Neutrophil (primary cell): Measurements from ENCODE around the gene GAS2L3.
A peak's percentile ranks its signal among the peaks of the same experiment; 100 is the strongest.

Experiments used
- H3K27ac ChIP-seq: fragments of 200-600 bp; sonication (generic); 2 replicates; pipeline ENCODE4 v1.5.1; 2016; ENCODE audit warnings: mild to moderate bottlenecking, moderate library complexity
- H3K27me3 ChIP-seq: fragments of 200-600 bp; sonication (generic); 2 replicates; pipeline ENCODE4 v1.6.0; 2016; ENCODE audit warnings: mild to moderate bottlenecking
- H3K36me3 ChIP-seq: fragments of 200-600 bp; sonication (generic); 2 replicates; pipeline ENCODE4 v1.5.1; 2017
- H3K4me1 ChIP-seq, 2 experiments: fragments of 200-600 bp in 1 of 2; sonication (generic) in 1 of 2; 1 replicate in 1 of 2; 2 replicates in 1 of 2; pipeline versions ENCODE4 v1.5.1 to v1.6.1; 2013 to 2016; ENCODE audit warnings: low read depth in 1 of 2, low read length in 1 of 2, mild to moderate bottlenecking in 1 of 2, moderate library complexity in 1 of 2; ENCODE audit not compliant: control insufficient read depth in 1 of 2, insufficient read depth in 1 of 2
- H3K4me3 ChIP-seq, 2 experiments: fragments of 200-600 bp in 1 of 2; sonication (generic) in 1 of 2; 1 replicate in 1 of 2; 2 replicates in 1 of 2; pipeline ENCODE4 v1.5.1; 2013 to 2016; ENCODE audit warnings: low read depth in 1 of 2, low read length in 1 of 2, mild to moderate bottlenecking in 1 of 2, moderate library complexity in 1 of 2
- H3K9me3 ChIP-seq: fragments of 200-600 bp; sonication (generic); 2 replicates; pipeline ENCODE4 v1.5.1; 2016
- CTCF ChIP-seq: fragments of 200-600 bp; sonication (generic); IDR thresholded peaks from 2 replicates; pipeline ENCODE4 v1.5.1; 2016; ENCODE audit warnings: antibody characterized with exemption

The GAS2L3 gene

GRCh38 chr12:100565987-100566545, 7.4 kb upstream of the GAS2L3 start:
- no peak overlapping the region for H3K4me3 ChIP-seq
- no peaks in the 10 kb centered on the region for H3K36me3 ChIP-seq
- no peak for TF ChIP-seq CTCF
- H3K4me1 ChIP-seq = no peaks in the 10 kb centered on the region
- H3K9me3 ChIP-seq = no peaks in the 10 kb centered on the region
- peaks cover 13% of the 10 kb centered on the region for H3K27me3 ChIP-seq
- no peak overlapping the region for H3K27ac ChIP-seq

DNA sequence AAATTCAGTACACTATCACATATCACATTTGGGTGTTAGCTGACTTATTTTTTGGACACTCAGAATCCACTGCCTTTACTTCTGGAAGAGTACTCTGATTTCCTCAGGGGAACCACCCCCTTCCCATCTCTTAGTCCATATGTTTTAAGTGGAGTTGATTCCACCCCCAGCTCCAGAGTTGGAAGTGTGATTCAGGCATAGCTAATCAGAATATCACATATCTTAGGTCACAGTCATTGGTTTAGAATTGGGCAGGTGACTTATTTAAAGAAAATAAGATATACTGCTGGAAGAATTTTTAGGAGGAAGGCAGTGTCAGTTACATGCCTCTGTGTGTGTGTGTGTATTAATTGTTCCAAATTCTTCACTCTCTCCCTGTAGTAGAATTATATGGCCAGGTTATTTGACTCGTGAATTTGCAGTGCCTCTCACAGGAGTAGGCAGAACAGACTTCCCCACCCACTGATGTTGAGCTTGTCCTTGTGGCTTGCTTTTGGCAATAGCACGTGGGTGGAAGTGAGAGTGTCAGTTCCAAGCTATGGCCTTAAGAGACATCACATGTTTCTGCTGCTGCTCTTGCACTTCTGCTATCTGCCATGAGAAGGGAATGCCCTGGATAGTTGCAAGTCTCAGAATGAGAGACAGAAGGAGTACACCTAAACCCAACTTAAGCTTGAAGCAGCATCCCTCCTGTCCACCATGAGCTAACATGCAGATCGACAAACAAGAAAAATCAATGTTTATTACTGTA, 6.4 kb upstream of the GAS2L3 start:
- H3K27ac ChIP-seq = no peak overlapping the region
- H3K4me3 ChIP-seq = no peak overlapping the region
- no peaks in the 10 kb centered on the region for H3K4me1 ChIP-seq
- no peaks in the 10 kb centered on the region for H3K9me3 ChIP-seq
- H3K27me3 ChIP-seq = peaks cover 19% of the 10 kb centered on the region
- no peak for TF ChIP-seq CTCF
- H3K36me3 ChIP-seq = no peaks in the 10 kb centered on the region

- no peaks in the 10 kb centered on the region for H3K36me3 ChIP-seq
- no peaks in the 10 kb centered on the region for H3K9me3 ChIP-seq
- TF ChIP-seq CTCF = no peak
- H3K4me1 ChIP-seq = no peaks in the 10 kb centered on the region
- H3K4me3 ChIP-seq = no peak overlapping the region
- no peak overlapping the region for H3K27ac ChIP-seq
- peaks cover 23% of the 10 kb centered on the region for H3K27me3 ChIP-seq
Measured at GRCh38 chr12:100567945-100568344, 5.5 kb upstream of the GAS2L3 start.

GRCh38 chr12:100572184-100572583, 1.3 kb upstream of the GAS2L3 start:
- Histone ChIP-seq H3K4me3 (no peak overlapping the region), H3K36me3 (no peaks in the 10 kb centered on the region), H3K9me3 (no peaks in the 10 kb centered on the region), H3K27ac (no peak overlapping the region), H3K27me3 (peaks cover 38% of the 10 kb centered on the region), H3K4me1 (peaks cover 18 to 20% of the 10 kb centered on the region in 2 experiments)
- TF ChIP-seq CTCF = no peak

GRCh38 chr12:100574187-100575074, 947 bp downstream of the GAS2L3 start:
- TF ChIP-seq CTCF = no peak
- Histone ChIP-seq H3K4me1 (peaks cover 18 to 20% of the 10 kb centered on the region in 2 experiments), H3K36me3 (no peaks in the 10 kb centered on the region), H3K27ac (no peak overlapping the region), H3K9me3 (no peaks in the 10 kb centered on the region), H3K4me3 (peak overlapping the region; percentile 56), H3K27me3 (peaks cover 34% of the 10 kb centered on the region)
